Measurements from ENCODE around the gene CNDP2. TPM values are rescaled to one million over a fixed set of nuclear protein-coding genes. Genes with fewer than 3 reads are reported as not detected.

CNDP2 gene
- total RNA-seq, 1 experiment from 2014 or later, result 107 TPM

GRCh38 chr18:74511823-74512222 is 15.7 kb downstream of the CNDP2 start:
- in situ Hi-C loops (cut with HindIII; ENCODE audit: low pct_unique_long_range_greater_than_20kb, low sequenced_read_pairs), result no loop called here
- no peak for DNase-seq (ENCODE audit: low read depth)

DNA sequence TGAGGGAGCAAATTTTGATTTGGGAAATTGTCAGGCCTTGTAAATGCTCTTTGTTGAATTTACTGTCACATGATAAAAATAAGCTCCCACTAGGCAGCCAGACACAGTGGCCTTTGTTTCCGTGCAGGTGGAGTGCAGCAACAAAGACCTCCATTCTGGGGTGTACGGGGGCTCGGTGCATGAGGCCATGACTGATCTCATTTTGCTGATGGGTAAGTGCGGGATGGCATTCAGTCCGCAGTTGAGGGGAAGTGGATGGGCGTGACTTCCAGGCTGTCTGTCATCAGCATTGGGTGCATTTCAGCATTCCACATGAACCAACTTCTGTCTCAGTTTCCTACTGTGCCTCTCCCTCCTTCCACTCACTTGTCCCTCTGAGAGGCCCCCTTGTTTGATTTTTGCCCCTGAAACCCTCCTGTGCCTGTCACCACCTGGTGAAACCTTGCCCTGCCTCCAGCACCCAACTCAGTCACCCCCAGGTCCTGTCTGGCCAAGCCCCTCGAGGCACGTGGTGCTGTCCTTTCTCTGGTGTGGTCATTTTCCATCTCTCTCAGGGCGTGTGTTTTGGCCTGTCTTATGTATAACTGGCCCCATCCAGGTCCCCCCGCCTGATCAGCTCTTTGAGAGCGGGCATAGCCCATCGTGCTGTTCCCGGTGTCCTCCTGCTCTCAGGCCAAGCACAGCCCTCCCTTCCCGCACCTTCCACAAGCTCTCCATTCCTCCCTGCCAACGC is 16.3 kb downstream of the CNDP2 start:
- in situ Hi-C loops (cut with HindIII; ENCODE audit: low pct_unique_long_range_greater_than_20kb, low sequenced_read_pairs), result no loop called here

GRCh38 chr18:74513149-74513882 is 17.2 kb downstream of the CNDP2 start:
- in situ Hi-C loops (cut with HindIII; ENCODE audit: low pct_unique_long_range_greater_than_20kb, low sequenced_read_pairs), result no loop called here

More for the DNA sequence above, 16.3 kb downstream of the CNDP2 start:
- no peak for DNase-seq (ENCODE audit: low read depth)

DNA sequence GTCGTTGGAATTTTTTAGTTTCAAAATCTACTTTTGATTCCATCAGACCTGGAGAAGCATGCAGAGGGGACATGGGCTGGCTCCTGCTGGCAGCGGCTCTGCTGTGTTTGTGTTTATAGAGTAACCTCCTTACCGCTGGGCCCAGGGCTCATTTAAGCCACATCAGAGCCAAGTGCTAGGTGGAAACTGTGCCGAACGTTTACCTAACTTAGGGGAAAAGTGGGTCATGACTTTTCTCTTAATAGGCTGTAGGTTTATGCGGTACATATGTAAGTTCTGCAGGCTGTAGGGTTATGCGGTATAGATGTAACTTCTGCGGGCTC is 17.7 kb downstream of the CNDP2 start:
- no peak for DNase-seq (ENCODE audit: low read depth)
- in situ Hi-C loops (cut with HindIII; ENCODE audit: low pct_unique_long_range_greater_than_20kb, low sequenced_read_pairs), result no loop called here

More at GRCh38 chr18:74513149-74513882, 17.2 kb downstream of the CNDP2 start:
- DNase-seq (ENCODE audit: low read depth), result no peak

GRCh38 chr18:74514860-74515495 is 18.8 kb downstream of the CNDP2 start:
- DNase-seq (ENCODE audit: low read depth), result no peak
- in situ Hi-C loops (cut with HindIII; ENCODE audit: low pct_unique_long_range_greater_than_20kb, low sequenced_read_pairs), result no loop called here

- in situ Hi-C loops (cut with HindIII; ENCODE audit: low pct_unique_long_range_greater_than_20kb, low sequenced_read_pairs), result no loop called here
- no peak for DNase-seq (ENCODE audit: low read depth)
Observed at GRCh38 chr18:74515620-74516231, 19.6 kb downstream of the CNDP2 start.

- in situ Hi-C loops (cut with HindIII; ENCODE audit: low pct_unique_long_range_greater_than_20kb, low sequenced_read_pairs), result no loop called here
- DNase-seq (ENCODE audit: low read depth), result no peak
Observed at GRCh38 chr18:74516271-74517235, 20.4 kb downstream of the CNDP2 start.

- no peak for DNase-seq (ENCODE audit: low read depth)
- in situ Hi-C loops (cut with HindIII; ENCODE audit: low pct_unique_long_range_greater_than_20kb, low sequenced_read_pairs), result no loop called here
Observed at GRCh38 chr18:74517236-74517630, 21.1 kb downstream of the CNDP2 start.

GRCh38 chr18:74518456-74519295 is 22.5 kb downstream of the CNDP2 start:
- in situ Hi-C loops (cut with HindIII; ENCODE audit: low pct_unique_long_range_greater_than_20kb, low sequenced_read_pairs), result no loop called here

GRCh38 chr18:74519320-74520095 is 23.3 kb downstream of the CNDP2 start:
- no peak for DNase-seq (ENCODE audit: low read depth)
- in situ Hi-C loops (cut with HindIII; ENCODE audit: low pct_unique_long_range_greater_than_20kb, low sequenced_read_pairs), result no loop called here

More at GRCh38 chr18:74518456-74519295, 22.5 kb downstream of the CNDP2 start:
- DNase-seq (ENCODE audit: low read depth), result no peak

- no peak for DNase-seq (ENCODE audit: low read depth)
- in situ Hi-C loops (cut with HindIII; ENCODE audit: low pct_unique_long_range_greater_than_20kb, low sequenced_read_pairs), result no loop called here
Observed at GRCh38 chr18:74520096-74520833, 24.1 kb downstream of the CNDP2 start.

GRCh38 chr18:74521068-74521725 is 25.0 kb downstream of the CNDP2 start:
- DNase-seq (ENCODE audit: low read depth), result no peak
- in situ Hi-C loops (cut with HindIII; ENCODE audit: low pct_unique_long_range_greater_than_20kb, low sequenced_read_pairs), result no loop called here

DNA sequence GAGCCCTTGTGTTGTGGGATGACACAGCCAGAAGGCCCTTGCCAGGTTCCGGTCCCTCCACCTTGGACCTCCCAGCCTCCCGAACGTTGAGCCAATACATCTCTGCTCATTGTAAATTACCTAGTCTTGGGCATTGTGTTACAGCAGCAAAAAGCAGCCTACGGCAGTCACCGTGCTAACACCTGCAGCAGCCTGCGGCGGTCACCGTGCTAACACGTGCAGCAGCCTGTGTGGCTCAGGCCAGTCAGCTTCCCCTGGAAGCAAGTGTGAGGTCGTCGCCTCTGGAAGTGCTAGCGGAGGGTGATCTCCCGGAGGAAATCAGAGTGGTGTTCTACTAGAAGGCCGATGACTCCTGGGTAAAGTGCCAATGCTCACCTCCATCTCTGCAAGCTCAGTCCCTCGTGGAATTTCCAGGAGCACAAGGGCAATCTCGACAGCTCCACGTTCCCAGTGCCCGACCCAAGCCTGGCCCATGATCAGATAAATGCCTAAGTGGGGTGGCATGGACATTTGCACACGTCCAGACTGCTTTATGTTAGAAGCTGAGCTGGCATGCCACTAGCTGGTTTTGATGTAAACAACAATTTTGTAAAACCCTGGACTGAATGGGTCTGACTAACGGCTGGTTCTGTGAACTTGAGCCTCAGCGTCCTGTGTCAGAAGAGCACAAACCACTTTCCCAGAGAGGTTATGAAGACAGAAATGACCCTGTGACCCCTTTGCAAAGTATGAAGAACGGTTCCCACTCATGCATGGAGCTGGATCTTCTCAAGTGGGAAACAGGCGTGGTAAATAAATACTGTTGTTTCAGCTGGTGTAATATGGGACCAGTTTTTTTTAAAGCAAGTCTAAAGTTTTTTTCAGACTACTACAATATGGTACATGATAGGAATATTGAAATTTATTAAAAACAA is 26.7 kb downstream of the CNDP2 start:
- in situ Hi-C loops (cut with HindIII; ENCODE audit: low pct_unique_long_range_greater_than_20kb, low sequenced_read_pairs), result no loop called here

DNA sequence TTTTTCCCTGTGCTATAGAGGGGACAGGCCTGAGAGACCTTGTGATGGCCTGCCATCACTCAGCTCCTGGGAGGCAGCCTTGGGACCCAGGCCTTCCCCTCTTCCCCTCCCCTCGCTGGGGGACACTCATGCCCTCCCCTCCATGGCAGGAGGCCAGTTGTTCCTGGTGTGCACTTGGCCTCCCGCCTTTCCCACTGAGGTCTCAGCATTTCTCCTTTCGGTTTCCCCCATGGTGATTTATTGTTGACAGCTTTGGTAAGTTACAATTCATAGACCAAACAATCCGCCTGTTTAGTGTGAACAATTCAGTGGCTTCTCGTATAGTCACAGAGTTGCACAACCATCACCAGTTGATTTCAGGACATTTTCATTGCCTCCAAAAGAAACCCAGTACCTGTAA is 27.9 kb downstream of the CNDP2 start:
- in situ Hi-C loops (cut with HindIII; ENCODE audit: low pct_unique_long_range_greater_than_20kb, low sequenced_read_pairs), result no loop called here
- DNase-seq (ENCODE audit: low read depth), result no peak

More for the DNA sequence above, 26.7 kb downstream of the CNDP2 start:
- no peak for DNase-seq (ENCODE audit: low read depth)
